ENCODE measurements around the gene SPAG4.

SPAG4 gene

GRCh38 chr20:35604449-35604747 lies 11.2 kb upstream of the SPAG4 start:
- peak; percentile 75 for TF ChIP-seq CTCF (IDR thresholded peaks at IDR 0.05; ENCODE audit: low read depth, low read length)
- peak; percentile 68 for DNase-seq
- Histone ChIP-seq H3K9me3 (ENCODE audit: severe bottlenecking) (no peaks in the 10 kb centered on the region), H3K27me3 (ENCODE audit: insufficient read depth, low read depth, severe bottlenecking) (no peaks in the 10 kb centered on the region), H3K36me3 (no peaks in the 10 kb centered on the region), H3K27ac (no peak overlapping the region), H3K4me3 (ENCODE audit: low read depth, low read length) (no peak overlapping the region)

GRCh38 chr20:35606127-35606526 lies 9.5 kb upstream of the SPAG4 start:
- Histone ChIP-seq H3K27me3 (ENCODE audit: insufficient read depth, low read depth, severe bottlenecking) (no peaks in the 10 kb centered on the region), H3K4me3 (ENCODE audit: low read depth, low read length) (no peak overlapping the region), H3K9me3 (ENCODE audit: severe bottlenecking) (no peaks in the 10 kb centered on the region), H3K36me3 (no peaks in the 10 kb centered on the region), H3K27ac (no peak overlapping the region)
- no peak for DNase-seq
- TF ChIP-seq CTCF (IDR thresholded peaks at IDR 0.05; ENCODE audit: low read depth, low read length) = no peak

GRCh38 chr20:35607003-35607735 lies 8.5 kb upstream of the SPAG4 start:
- no peaks in the 10 kb centered on the region for H3K36me3 ChIP-seq
- no peaks in the 10 kb centered on the region for H3K9me3 ChIP-seq (ENCODE audit: severe bottlenecking)
- H3K27ac ChIP-seq = no peak overlapping the region
- no peaks in the 10 kb centered on the region for H3K27me3 ChIP-seq (ENCODE audit: insufficient read depth, low read depth, severe bottlenecking)
- TF ChIP-seq CTCF (IDR thresholded peaks at IDR 0.05; ENCODE audit: low read depth, low read length) = no peak
- no peak overlapping the region for H3K4me3 ChIP-seq (ENCODE audit: low read depth, low read length)
- DNase-seq = no peak

- no peaks in the 10 kb centered on the region for H3K36me3 ChIP-seq
- H3K27me3 ChIP-seq (ENCODE audit: insufficient read depth, low read depth, severe bottlenecking) = no peaks in the 10 kb centered on the region
- H3K9me3 ChIP-seq (ENCODE audit: severe bottlenecking) = no peaks in the 10 kb centered on the region
- no peak for TF ChIP-seq CTCF (IDR thresholded peaks at IDR 0.05; ENCODE audit: low read depth, low read length)
- H3K27ac ChIP-seq = no peak overlapping the region
- no peak overlapping the region for H3K4me3 ChIP-seq (ENCODE audit: low read depth, low read length)
- no peak for DNase-seq
Measured at GRCh38 chr20:35610833-35611427, 4.7 kb upstream of the SPAG4 start.

GRCh38 chr20:35611482-35611881 lies 4.1 kb upstream of the SPAG4 start:
- Histone ChIP-seq H3K4me3 (ENCODE audit: low read depth, low read length) (no peak overlapping the region), H3K36me3 (no peaks in the 10 kb centered on the region), H3K27ac (no peak overlapping the region), H3K27me3 (ENCODE audit: insufficient read depth, low read depth, severe bottlenecking) (no peaks in the 10 kb centered on the region), H3K9me3 (ENCODE audit: severe bottlenecking) (no peaks in the 10 kb centered on the region)
- no peak for TF ChIP-seq CTCF (IDR thresholded peaks at IDR 0.05; ENCODE audit: low read depth, low read length)
- DNase-seq = no peak

All from WERI-Rb-1 (cell line).